Medulla oblongata (tissue), 1 donor: ENCODE results near the gene ADNP.

Source experiments
- DNase-seq: peaks from one replicate; pipeline ENCODE4 v3.0.0-alpha.2; 2015; ENCODE audit errors: extremely low spot score

The ADNP gene

DNA sequence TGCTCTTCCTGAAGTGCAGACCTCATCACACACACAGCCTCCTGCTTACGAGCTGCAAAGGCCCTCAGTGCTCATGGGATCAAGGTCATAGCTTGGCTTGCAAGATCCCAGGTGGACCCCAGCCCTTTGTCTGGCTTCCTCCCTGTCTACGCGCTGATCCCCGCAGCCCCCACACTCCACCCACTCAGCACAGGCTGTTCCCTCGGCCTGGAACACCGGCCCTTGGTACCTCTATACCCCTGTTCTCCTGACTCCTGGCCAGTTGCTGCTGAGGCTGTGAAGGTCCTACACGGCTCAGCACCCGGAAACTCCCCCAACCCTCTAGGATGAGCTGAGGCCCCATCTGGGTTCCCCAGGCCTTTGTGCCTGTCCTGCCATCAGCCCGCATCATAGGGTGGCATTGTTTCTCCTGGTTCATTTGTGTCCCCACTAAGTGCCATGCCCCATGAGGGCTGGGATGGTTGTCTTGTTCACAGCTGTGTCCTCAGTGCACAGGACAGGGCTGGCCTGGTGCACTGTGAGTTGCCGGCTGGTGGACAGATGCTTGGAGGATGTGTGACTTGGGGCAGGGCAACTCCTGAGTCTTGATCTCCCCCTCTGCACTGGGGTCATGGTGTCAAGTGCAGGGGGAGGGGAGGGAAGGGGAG, 57.0 kb downstream of the ADNP start:
- DNase-seq, result no peak

DNA sequence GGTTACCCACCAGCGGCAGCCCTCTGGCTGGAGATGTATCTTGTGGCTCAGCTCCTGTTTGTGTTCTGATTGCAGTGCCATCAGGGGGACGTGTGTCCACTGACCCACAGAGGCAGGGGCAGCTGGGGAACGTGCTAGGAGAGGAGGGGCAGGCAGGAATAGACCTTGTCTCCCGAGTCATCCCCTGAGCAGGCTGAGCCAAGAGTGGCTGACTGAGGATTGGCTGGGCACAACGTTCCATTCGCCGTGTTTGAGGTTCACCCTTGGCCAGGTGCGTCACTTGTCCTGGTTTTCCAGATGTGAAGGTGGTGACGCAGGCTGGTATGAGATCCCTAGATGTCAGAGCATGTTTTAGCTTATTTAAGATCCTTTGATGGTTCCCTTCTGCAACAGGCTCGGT, 57.7 kb downstream of the ADNP start:
- DNase-seq, result no peak

DNA sequence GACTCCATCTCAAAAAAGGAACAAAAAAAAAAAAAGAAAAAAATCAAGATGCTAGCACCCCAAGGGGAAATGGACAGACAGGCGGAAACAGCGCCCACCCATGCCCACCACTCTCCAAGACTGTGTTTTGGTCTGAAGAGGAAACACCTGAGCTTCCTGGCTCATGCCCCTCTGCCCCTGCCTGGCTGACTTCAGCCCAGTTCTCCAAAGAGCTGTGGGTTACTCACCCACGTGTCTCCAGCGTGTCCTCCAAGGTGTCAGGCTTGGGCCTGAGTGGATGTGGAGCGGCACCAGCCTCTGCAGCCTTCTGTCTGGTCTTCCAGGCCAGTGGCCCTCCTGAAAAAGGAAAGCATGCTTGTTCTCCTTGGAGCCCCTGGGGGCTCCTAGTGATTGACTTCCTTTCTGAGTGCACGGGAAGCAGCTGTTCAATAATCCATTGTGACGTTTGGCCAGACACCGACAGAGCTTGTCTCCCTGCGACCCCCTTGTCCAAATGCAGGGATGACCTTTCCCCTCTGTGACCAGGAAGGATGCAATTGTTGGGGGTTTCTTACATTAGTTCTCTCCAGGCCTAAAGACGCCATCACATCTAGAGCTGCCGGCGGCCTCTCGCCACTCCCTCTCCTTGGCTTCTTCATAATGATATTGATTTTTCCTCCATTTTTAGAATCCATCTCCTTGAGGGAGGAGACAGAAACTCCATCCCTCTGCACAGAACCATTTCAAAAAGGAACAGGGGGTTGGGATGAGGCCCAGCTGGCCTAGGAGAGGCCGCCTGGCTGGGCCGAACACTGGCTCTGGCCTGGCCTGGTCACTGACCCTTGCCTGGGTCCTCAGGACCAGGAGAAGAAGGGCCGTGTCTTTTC, 58.4 kb downstream of the ADNP start:
- no peak for DNase-seq

DNA sequence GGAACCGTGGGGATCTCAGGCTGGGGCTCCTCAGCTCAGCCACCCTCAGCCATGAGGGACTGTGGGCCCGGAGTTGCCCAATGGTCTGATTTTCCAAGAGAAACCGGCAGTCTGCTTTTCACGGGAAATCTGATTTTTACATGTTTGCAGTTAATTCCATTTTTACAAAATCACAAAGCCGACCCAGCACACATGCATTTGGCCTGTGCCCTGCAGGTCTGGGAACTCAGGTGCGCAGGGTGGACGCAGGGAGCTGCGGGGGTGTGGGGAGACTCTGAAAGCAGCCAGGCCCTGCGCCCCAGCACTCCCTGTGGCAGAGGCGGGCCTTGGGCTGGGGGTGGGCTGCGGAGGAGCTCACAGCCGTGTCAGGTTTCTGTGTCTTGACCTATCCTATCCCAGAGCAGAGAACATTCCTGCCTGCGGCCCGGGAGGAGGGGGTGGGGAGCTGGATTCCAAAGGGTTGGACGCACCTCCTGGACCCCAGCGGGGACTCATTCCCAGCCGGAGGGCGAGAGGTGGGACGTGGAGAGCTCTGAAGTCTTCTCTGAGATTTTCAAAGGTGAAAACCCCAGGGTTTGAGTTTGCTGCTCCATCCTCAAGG, 60.6 kb downstream of the ADNP start:
- DNase-seq, result no peak

DNA sequence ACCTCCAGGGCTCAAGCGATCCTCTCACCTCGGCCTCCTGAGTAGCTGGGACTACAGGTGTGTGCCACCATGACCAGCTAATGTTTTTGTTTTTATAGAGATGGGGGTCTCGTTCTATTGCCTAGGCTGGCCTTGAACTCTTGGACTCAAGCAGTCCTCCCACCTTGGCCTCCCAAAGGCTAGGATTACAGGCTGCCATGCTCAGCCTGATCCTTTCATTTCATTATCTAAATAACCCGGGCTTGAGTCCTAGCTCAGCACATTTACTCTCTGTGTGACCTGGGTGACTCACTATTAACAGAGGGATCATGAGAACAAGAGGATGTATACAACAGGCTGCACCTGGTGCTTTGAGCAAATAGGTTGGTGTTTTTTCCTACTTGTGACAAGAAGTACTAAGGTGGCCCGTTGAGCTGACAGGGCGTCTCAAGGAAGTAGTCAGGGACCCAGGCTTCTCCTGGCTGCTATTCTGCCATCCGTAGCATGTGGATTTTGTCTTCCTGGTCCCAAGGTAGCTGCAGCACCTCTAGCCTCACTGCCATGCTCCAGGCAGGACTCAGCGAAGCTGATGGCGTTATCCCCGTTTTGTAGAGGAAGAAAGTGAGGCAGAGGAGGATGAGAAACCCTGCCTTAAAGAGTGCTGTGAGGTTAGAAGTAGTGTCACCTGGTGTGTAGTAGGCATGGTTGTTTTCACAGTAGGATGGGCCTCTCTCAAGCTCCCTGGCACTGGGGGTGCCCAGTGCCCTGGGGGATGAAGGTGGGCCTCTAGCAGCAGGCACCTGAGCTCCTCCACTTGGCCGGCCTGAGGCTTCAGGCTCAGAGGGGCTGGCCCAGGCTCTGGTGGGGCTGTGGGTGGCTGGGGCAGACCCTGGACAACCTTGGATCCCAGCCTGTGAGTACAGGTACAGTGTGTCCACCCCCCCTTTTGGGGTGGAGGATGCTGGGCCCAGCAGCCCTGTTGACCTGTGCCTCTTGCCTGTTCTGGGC, 62.4 kb downstream of the ADNP start:
- DNase-seq, result no peak

DNA sequence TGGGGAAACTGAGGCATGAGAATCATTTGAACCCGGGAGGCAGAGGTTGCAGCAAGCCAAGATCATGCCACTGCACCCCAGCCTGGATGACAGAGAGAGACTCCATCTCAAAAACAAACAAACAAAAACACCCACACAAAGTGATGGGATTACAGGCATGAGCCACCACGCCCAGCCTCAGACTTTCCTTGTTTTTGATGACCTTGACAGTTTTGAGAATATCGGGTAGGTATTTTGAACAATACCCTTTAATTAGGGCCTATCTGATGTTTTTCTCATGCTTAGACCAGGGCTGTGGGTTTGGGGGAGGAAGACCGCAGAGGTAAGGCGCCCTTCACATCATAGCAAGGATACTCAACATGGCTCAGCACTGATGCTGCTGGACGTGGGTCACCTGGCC, 63.4 kb downstream of the ADNP start:
- no peak for DNase-seq

DNA sequence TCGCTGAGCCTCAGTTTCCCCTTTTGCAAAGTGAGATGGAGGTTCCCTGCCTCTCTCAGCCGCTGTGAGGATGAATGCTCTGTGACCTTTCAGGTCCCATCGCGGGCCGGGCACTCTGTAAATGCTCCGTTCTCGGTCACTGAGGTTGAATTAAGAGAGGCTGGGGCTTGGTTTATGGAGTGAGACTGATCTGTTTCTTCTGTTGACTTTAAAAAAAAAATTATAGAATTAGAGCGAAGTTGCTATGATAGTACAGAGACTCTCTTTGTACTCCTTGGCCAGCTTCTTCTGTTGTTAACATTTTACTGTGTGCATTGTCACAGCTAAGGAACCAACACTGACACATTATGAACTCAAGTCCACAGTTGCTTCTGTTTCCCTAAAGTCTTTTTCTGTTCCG, 64.4 kb downstream of the ADNP start:
- DNase-seq, result no peak

DNA sequence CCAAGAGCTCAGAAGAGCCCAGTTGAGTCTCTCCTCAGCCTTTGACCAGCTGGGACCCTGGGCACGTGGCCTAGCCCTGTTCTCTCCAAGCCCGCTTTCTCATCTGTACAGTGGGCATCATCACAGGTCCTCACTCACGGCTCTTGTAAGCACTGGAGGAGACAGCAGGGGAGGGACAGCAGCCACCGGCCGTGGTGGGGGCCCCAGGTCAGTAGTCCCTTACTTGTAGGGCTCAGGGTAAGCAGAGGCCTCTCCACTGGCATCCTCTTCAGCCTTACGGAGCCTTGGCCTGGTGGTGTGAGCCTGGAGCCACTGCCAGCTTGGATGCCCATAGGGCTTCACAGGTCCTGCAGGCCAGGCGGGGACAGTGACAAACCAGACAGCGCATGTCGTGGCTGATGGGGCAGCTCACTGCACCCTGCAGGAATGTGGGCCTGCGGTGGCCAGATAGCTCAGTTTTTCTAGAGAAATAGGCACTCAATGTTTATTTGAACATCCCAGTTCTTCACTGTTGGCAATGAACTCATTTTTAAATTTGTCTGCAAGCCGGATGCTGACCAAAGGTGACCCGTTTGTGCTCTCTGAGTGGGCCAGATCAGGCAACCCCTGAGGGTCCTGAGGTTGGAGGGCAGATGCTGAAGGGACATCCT, 65.1 kb downstream of the ADNP start:
- DNase-seq, result no peak

DNA sequence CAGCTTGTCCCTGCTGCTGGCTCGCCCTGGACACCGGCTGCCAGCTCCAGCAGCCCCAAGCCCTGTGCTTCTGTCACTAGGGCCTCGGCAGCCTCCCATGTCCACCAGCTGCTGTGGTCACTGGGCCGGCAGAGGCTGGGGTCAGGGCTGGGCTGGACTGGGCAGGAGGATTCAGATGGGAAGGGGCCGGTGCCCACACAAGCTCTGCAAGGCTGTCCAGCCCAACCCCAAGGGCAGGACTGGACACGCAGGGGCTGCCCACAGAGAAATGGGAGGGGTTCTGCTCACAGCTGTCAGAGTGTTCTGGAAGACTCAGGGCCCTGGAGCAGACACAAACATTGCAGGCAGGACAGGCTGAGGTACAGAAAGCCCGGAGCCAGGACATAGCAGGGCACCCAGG, 65.6 kb downstream of the ADNP start:
- DNase-seq, result no peak

DNA sequence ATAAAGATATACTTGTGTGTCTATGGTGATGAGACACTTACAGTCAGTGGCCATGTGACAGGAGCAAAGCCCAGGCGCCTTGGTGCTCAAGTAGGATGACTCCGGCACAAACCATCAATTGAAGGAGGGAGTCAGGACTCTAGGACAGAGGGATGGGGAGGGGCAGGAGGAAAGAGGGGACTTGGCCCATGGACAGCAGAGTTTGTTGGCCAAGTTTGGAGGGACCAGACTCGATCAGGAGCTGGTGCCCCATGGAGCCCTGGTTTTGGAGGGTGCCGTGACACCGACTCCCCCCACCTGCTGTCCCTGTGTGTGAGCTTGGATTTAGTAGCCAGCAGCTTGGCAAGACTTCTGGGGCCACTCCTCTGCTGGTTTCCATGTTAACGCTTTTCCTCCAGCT, 66.1 kb downstream of the ADNP start:
- DNase-seq, result no peak

DNA sequence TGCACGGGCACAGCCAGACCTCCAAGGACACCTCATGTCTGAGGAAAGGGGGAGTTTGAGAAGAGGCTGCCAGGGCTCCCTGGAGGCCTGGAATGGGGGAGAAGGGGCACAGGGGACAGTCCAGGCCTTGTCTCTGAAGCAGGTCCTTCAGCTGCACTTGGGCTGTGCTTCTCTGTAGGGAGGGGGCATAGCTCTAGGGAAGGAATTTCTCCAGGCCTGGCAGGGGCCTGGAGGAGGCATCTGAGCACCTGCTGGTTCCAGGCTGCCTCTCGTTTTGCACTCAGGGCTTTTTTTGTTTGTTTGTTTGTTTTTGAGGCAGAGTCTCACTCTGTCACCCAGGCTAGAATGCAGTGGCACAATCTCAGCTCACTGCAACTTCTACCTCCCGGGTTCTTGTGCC, 68.7 kb downstream of the ADNP start:
- DNase-seq, result no peak

DNA sequence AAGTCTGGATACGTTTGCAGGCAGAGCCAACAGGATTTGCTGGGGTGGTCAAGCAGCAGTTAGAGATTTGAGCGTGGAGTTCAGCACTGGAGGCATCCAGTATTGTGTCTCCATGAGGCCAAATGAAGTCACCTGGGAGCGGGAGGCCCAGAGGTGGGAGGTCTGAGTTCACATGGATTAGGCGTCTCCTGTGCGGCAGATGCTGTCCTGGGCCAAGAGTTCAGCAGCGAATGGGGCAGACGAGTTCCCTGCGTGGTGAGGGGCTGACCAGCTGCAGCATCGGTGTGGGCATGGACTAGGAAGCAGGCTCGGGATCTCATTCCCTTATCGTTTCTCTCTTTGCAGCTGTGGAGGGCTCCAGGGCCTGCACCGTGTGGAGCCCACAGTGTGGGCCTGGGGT, 70.2 kb downstream of the ADNP start:
- DNase-seq, result no peak

DNA sequence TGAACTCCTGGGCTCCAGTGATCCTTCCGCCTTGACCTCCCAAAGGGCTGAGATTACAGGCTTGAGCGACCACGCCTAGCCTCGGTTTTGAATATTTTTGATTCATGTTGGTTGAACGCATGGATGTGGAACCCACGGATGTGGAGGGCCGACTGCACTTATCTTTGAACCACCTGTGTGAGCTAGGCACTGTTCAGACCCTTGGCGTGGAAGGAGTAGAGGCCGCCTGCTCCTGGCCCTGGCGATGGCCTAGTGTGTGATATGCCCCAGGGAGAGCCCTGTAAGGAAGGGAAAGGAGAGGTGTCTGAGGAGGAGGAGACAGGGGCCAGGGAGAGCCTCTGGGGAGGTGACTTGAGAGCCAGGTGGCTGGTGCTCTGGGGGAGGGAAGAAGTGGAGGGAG, 72.1 kb downstream of the ADNP start:
- no peak for DNase-seq

DNA sequence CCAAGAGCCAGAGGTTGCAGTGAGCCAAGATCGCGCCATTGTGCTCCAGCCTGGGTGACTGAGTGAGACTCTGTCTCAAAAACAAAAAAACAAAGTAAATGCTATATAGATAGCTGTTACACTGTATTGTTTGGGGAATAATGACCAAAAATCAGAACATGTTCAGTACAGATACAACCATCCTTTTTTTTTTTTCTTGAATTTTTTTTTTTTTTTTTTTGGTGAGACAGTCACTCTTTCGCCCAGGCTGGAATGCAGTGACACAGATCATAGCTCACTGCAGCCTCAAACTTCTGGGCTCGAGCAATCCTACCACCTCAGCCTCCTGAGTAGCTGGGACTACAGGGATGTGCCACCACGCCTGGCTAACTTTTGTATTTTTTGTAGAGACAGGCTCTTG, 72.7 kb downstream of the ADNP start:
- no peak for DNase-seq

DNA sequence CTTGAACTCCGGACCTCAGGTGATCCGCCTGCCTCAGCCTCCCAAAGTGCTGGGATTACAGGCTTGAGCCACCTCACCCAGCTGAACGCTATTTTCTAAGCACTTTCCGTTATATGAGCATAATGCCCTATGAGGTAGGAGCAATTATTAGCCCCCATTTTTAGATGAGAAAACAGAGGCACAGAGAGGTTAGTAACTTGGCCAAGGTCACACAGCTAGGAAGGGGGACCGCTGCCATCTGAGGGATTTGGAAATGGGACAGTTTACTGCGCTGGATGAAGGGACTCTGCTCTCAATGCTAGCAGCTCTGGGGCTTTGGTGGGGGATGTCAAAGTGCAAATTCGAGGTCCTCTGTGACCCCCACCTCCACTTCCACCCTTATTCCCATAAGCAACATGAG, 73.9 kb downstream of the ADNP start:
- DNase-seq, result no peak

DNA sequence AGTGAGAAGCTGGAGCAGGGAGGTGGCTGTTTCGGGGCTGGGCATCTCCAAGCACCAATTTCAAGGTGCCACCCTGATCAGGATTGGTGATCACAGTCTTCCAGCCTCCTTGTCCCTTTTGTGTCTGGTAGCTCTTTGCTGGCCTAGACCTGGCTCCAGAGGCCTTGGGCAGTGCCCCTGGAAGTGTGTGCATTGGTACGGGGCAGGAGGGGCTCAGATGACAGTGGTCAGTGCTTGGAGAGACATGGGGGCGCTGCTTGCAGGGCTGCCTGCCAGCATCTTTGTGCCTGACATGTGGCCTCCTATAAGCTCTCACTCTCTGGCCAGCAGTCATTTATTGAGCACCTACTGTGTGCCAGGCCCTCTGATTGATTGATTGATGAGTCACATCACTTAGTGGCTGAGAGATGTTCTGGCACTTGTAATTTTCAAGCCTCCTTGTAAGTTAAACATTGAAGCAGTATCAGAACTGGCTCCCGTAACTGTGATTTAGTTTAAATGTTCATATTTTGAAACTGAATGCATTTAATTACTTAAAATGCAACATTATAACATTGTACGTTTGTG, 74.7 kb downstream of the ADNP start:
- DNase-seq, result no peak

DNA sequence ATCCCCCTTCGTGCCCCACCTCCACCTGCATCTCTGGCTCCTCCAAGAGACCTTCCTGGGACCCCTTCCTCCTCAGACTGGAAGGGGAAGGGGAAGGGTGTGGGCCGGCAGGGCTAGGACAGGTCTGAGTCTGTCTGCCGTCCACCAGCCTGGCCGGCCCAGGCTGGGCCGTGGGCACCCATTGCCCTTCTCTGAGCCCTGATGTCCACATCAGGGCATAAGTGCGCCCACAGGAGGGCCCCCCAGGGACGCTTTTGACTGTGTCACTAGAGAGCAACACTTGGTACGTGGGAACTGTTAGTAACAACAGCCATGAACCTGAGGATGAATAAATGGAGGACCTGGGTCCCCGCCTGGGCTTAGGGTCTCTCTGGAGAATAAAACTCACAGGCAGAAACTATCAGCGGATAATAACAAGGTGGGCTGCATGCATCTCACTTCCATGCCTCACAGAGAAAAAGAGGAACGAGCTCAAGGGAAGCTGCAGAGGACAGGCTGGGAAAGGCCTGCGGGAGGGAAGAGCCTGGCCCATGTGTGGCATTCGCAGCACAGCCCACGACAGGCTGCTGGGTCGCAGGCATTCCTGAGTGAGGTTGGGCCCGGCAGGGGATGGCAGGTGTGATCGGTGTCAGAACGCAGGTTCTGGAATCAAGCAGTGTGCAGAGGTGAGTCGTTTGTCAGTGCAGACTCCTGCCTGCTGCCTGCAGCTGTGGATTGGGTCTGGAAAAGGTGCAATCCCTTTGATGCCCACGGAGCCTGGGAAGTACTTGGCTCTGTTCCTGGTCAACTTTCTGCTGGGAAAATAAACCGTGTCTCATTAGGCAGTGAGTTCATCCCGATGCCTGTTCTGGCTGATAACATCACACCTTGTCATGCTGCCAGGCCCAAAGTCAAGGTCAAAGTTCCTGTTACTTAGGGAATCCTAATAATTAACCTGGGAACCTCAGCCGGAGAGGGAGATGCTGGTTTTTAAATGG, 75.5 kb downstream of the ADNP start:
- DNase-seq, result no peak

DNA sequence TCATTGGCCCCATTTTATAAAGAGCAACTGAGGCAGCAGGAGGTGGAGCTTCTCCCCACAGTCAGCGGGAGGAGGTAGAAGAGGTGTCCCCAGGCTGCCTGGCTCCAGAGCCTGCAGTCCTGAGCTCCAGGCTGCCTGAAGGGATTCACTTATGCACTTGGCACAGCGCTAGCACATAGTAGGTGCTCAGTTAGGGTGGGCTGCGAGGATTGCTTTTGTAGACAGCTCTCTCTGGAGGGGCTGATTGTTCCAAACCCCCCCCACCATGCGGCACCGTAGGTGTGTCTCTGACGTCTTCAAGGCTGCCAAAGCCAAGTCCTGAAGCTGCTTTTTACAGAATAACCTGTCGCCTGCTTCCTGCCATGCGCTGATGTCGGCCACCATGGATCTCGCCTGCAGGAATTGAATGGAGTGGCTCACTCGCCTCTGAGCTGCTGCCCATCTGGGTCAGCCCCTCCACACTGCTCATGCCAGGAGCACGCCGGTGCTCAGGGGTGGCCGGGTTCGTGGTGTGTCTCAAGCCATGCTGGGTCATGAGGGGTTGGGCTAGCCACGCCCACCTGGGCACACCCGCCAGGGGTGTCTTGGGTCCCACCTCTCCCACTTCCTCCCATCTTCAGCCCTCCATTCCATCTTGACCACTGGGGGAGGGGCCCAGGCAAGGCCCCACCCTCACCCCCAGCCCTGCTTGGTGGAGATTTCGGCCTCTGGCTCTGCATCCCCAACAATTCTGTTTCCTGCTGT, 76.6 kb downstream of the ADNP start:
- no peak for DNase-seq

DNA sequence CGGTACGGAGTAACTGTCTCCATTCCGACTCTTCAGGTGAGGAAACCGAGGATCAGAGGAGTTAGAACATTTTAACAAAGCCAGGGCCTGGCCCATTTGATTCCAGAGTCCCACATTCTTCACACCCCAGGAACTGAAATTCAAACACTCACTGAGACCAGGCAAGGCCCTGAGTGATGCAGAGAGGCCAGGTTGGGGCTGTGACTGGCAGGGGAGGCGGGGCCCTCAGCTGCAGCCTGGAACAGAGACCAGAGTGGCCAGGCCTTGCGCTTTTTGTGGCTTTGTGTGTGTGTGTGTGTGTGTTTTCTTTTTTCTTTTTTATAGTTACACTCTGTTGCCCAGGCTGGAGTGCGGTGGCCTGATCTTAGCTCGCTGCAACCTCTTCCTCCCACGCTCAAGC, 79.2 kb downstream of the ADNP start:
- no peak for DNase-seq
